ENCODE data around the gene GLI1. TPM values are rescaled to one million over a fixed set of nuclear protein-coding genes. Genes with fewer than 3 reads are reported as not detected.

The GLI1 gene
- total and polyA plus RNA-seq, 4 donors: 2.6 to 9.2 (median 7.0) TPM

Small RNAs within 50 kb of the gene (small RNA-seq; reads per million reads assigned to genes)
- gene MIR616 (ENCODE audit: low replicate concordance) (not detected), gene RNU6-879P (ENCODE audit: low replicate concordance) (not detected)

Other genes with a start within 250 kb of the GLI1 start
- gene NXPH4, start 243.0 kb upstream of the GLI1 start, total RNA-seq: 10 to 100 TPM in 1 of 2 donors, 1 to 10 TPM in 1; 7.8 to 12.0 TPM
- gene NXPH4, start 243.0 kb upstream of the GLI1 start, polyA plus RNA-seq (ENCODE audit: insufficient read length in 2 of 2): 10 to 100 TPM; 28.0 to 31.9 TPM
- gene SHMT2, start 230.1 kb upstream of the GLI1 start, total RNA-seq: 10 to 100 TPM; 37.5 to 61.8 TPM
- gene SHMT2, start 230.1 kb upstream of the GLI1 start, polyA plus RNA-seq (ENCODE audit: insufficient read length in 2 of 2): 10 to 100 TPM; 53.9 to 62.6 TPM
- 1 to 10 TPM; 1.7 to 2.1 TPM for gene STAC3, start 208.6 kb upstream of the GLI1 start, total RNA-seq
- gene STAC3, start 208.6 kb upstream of the GLI1 start, polyA plus RNA-seq (ENCODE audit: insufficient read length in 2 of 2): 10 to 100 TPM in 1 of 2 donors, 1 to 10 TPM in 1; 4.0 to 10.9 TPM
- gene R3HDM2, start 28.7 kb upstream of the GLI1 start, total RNA-seq: 10 to 100 TPM; 42.7 to 46.4 TPM
- gene R3HDM2, start 28.7 kb upstream of the GLI1 start, polyA plus RNA-seq (ENCODE audit: insufficient read length in 2 of 2): 10 to 100 TPM; 83.9 to 98.2 TPM
- not detected for gene INHBC, start 25.0 kb upstream of the GLI1 start, total RNA-seq
- gene INHBC, start 25.0 kb upstream of the GLI1 start, polyA plus RNA-seq (ENCODE audit: insufficient read length in 2 of 2): under 1 TPM; 0.13 to 0.15 TPM
- not detected for gene INHBE, start 4.5 kb upstream of the GLI1 start, total RNA-seq
- gene INHBE, start 4.5 kb upstream of the GLI1 start, polyA plus RNA-seq (ENCODE audit: insufficient read length in 2 of 2): under 1 TPM; 0.23 to 0.51 TPM
- gene ARHGAP9, start 20.1 kb downstream of the GLI1 start, total RNA-seq: 1 to 10 TPM; 4.8 to 5.6 TPM
- gene ARHGAP9, start 20.1 kb downstream of the GLI1 start, polyA plus RNA-seq (ENCODE audit: insufficient read length in 2 of 2): 1 to 10 TPM; 5.0 to 6.5 TPM
- 100 to 1,000 TPM in 1 of 2 donors, 10 to 100 TPM in 1; 68.6 to 115 TPM for gene MARS1, start 28.3 kb downstream of the GLI1 start, total RNA-seq
- gene MARS1, start 28.3 kb downstream of the GLI1 start, polyA plus RNA-seq (ENCODE audit: insufficient read length in 2 of 2): 100 to 1,000 TPM; 171 to 203 TPM
- 10 to 100 TPM; 19.9 to 46.7 TPM for gene DDIT3, start 60.7 kb downstream of the GLI1 start, total RNA-seq
- 10 to 100 TPM; 25.3 to 29.4 TPM for gene DDIT3, start 60.7 kb downstream of the GLI1 start, polyA plus RNA-seq (ENCODE audit: insufficient read length in 2 of 2)
- 10 to 100 TPM in 1 of 2 donors, 1 to 10 TPM in 1; 9.4 to 18.2 TPM for gene MBD6, start 63.0 kb downstream of the GLI1 start, total RNA-seq
- 10 to 100 TPM; 63.2 to 74.0 TPM for gene MBD6, start 63.0 kb downstream of the GLI1 start, polyA plus RNA-seq (ENCODE audit: insufficient read length in 2 of 2)
- gene DCTN2, start 87.4 kb downstream of the GLI1 start, total RNA-seq: 100 to 1,000 TPM; 125 to 162 TPM
- gene DCTN2, start 87.4 kb downstream of the GLI1 start, polyA plus RNA-seq (ENCODE audit: insufficient read length in 2 of 2): 100 to 1,000 TPM; 232 to 246 TPM
- gene KIF5A, start 90.3 kb downstream of the GLI1 start, total RNA-seq: 100 to 1,000 TPM in 1 of 2 donors, 10 to 100 TPM in 1; 34.8 to 101 TPM
- gene KIF5A, start 90.3 kb downstream of the GLI1 start, polyA plus RNA-seq (ENCODE audit: insufficient read length in 2 of 2): 100 to 1,000 TPM; 188 to 224 TPM
- gene PIP4K2C, start 131.4 kb downstream of the GLI1 start, total RNA-seq: 10 to 100 TPM; 12.5 to 19.9 TPM
- gene PIP4K2C, start 131.4 kb downstream of the GLI1 start, polyA plus RNA-seq (ENCODE audit: insufficient read length in 2 of 2): 10 to 100 TPM; 19.0 to 20.7 TPM
- 10 to 100 TPM; 36.2 to 66.3 TPM for gene DTX3, start 145.0 kb downstream of the GLI1 start, total RNA-seq
- 100 to 1,000 TPM; 144 to 162 TPM for gene DTX3, start 145.0 kb downstream of the GLI1 start, polyA plus RNA-seq (ENCODE audit: insufficient read length in 2 of 2)
- gene ARHGEF25, start 151.7 kb downstream of the GLI1 start, total RNA-seq: 10 to 100 TPM; 27.2 to 42.4 TPM
- gene ARHGEF25, start 151.7 kb downstream of the GLI1 start, polyA plus RNA-seq (ENCODE audit: insufficient read length in 2 of 2): 10 to 100 TPM; 47.7 to 61.9 TPM
- 10 to 100 TPM; 11.7 to 19.7 TPM for gene B4GALNT1, start 173.4 kb downstream of the GLI1 start, total RNA-seq
- gene B4GALNT1, start 173.4 kb downstream of the GLI1 start, polyA plus RNA-seq (ENCODE audit: insufficient read length in 2 of 2): 10 to 100 TPM; 45.7 to 50.0 TPM
- 100 to 1,000 TPM; 140 to 261 TPM for gene OS9, start 234.3 kb downstream of the GLI1 start, total RNA-seq
- 100 to 1,000 TPM; 178 to 203 TPM for gene OS9, start 234.3 kb downstream of the GLI1 start, polyA plus RNA-seq (ENCODE audit: insufficient read length in 2 of 2)